ENCODE data around the gene POLG. TPM values are rescaled to one million over a fixed set of nuclear protein-coding genes. Genes with fewer than 3 reads are reported as not detected.

POLG gene
- total RNA-seq, 2 donors from 2014 or later, result 70.8 to 86.8 TPM

GRCh38 chr15:89307046-89307587, 27.5 kb downstream of the POLG start:
- Histone ChIP-seq H3K27ac (no peak overlapping the region), H3K9ac (ENCODE audit: low read depth in 2 of 2, low read length in 2 of 2) (no peak overlapping the region), H3K36me3 (no peaks in the 10 kb centered on the region), H3K4me1 (no peaks in the 10 kb centered on the region), H3K27me3 (no peaks in the 10 kb centered on the region), H3K4me3 (no peak overlapping the region), H3K9me3 (no peaks in the 10 kb centered on the region)
- intact Hi-C loops (cut with DNase I), result no loop called here
- no peak for DNase-seq
- TF ChIP-seq CTCF (IDR thresholded peaks at IDR 0.05), result no peak

- TF ChIP-seq CTCF (IDR thresholded peaks at IDR 0.05), result no peak
- no peak for DNase-seq
Observed at GRCh38 chr15:89305395-89305794, 29.2 kb downstream of the POLG start.

GRCh38 chr15:89303986-89304385, 30.6 kb downstream of the POLG start:
- Histone ChIP-seq H3K36me3 (no peaks in the 10 kb centered on the region), H3K4me3 (no peak overlapping the region), H3K9ac (ENCODE audit: low read depth in 2 of 2, low read length in 2 of 2) (no peak overlapping the region), H3K27me3 (no peaks in the 10 kb centered on the region), H3K27ac (no peak overlapping the region), H3K4me1 (no peaks in the 10 kb centered on the region), H3K9me3 (no peaks in the 10 kb centered on the region)
- no peak for DNase-seq
- no peak for TF ChIP-seq CTCF (IDR thresholded peaks at IDR 0.05)
- intact Hi-C loops (cut with DNase I), result no loop called here

More at GRCh38 chr15:89305395-89305794, 29.2 kb downstream of the POLG start:
- no peak overlapping the region for H3K9ac ChIP-seq (ENCODE audit: low read depth in 2 of 2, low read length in 2 of 2)
- H3K27me3 ChIP-seq, result no peaks in the 10 kb centered on the region
- no peak overlapping the region for H3K4me3 ChIP-seq
- H3K27ac ChIP-seq, result no peak overlapping the region
- no peaks in the 10 kb centered on the region for H3K4me1 ChIP-seq
- intact Hi-C loops (cut with DNase I), result no loop called here
- H3K9me3 ChIP-seq, result no peaks in the 10 kb centered on the region
- H3K36me3 ChIP-seq, result no peaks in the 10 kb centered on the region

GRCh38 chr15:89301304-89302089, 33.1 kb downstream of the POLG start:
- Histone ChIP-seq H3K9me3 (no peaks in the 10 kb centered on the region), H3K4me1 (no peaks in the 10 kb centered on the region), H3K36me3 (no peaks in the 10 kb centered on the region), H3K9ac (ENCODE audit: low read depth in 2 of 2, low read length in 2 of 2) (no peak overlapping the region), H3K27ac (no peak overlapping the region), H3K27me3 (no peaks in the 10 kb centered on the region), H3K4me3 (no peak overlapping the region)
- DNase-seq, result no peak
- intact Hi-C loops (cut with DNase I), result no loop called here
- TF ChIP-seq CTCF (IDR thresholded peaks at IDR 0.05), result no peak

- no peak overlapping the region for H3K27ac ChIP-seq
- no peak for DNase-seq
- H3K4me1 ChIP-seq, result no peaks in the 10 kb centered on the region
- H3K4me3 ChIP-seq, result no peak overlapping the region
- intact Hi-C loops (cut with DNase I), result loop anchor here (5.0 kb wide), 1 partner anchor 93 kb away; no protein-coding TSS in a partner anchor
- H3K9me3 ChIP-seq, result no peaks in the 10 kb centered on the region
- TF ChIP-seq CTCF (IDR thresholded peaks at IDR 0.05), result no peak
- no peaks in the 10 kb centered on the region for H3K36me3 ChIP-seq
- H3K27me3 ChIP-seq, result no peaks in the 10 kb centered on the region
- no peak overlapping the region for H3K9ac ChIP-seq (ENCODE audit: low read depth in 2 of 2, low read length in 2 of 2)
Observed at GRCh38 chr15:89299896-89300295, 34.7 kb downstream of the POLG start.

Data from colonic mucosa (tissue), 4 donors.